Panc1 (cell line): ENCODE measurements around the gene FBP1.

Experiments
- POLR2AphosphoS5 ChIP-seq: IDR thresholded peaks from 2 replicates; pipeline ENCODE4 v1.6.1; 2012; ENCODE audit warnings: mild to moderate bottlenecking, low read depth, low read length, moderate library complexity
- TF ChIP-seq, protein P1 (sequence below): fragments of 450-650 bp; IDR thresholded peaks from 2 replicates; pipeline ENCODE4 v1.5.1; 2017; ENCODE audit warnings: mild to moderate bottlenecking

DNA sequence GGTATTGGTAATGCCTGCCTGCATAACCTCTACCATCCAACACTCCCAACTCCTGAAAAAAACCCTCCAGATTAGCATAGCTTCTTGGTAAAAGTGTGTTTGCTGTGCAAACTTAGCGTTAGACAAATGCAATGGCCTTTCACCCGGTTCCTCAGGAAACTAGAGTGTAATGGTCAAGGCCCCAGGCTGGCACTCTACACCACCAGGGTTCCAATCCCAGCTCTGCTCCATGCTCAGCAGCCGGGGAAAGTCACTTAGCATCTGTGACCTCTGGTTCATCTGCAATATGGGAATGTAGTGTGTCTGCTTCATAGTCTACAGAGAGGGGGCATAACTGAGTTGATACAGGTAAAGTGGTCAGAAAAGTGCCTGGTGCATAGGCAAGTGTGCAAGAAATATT, 9.0 kb downstream of the FBP1 start:
- TF ChIP-seq, protein P1, sequence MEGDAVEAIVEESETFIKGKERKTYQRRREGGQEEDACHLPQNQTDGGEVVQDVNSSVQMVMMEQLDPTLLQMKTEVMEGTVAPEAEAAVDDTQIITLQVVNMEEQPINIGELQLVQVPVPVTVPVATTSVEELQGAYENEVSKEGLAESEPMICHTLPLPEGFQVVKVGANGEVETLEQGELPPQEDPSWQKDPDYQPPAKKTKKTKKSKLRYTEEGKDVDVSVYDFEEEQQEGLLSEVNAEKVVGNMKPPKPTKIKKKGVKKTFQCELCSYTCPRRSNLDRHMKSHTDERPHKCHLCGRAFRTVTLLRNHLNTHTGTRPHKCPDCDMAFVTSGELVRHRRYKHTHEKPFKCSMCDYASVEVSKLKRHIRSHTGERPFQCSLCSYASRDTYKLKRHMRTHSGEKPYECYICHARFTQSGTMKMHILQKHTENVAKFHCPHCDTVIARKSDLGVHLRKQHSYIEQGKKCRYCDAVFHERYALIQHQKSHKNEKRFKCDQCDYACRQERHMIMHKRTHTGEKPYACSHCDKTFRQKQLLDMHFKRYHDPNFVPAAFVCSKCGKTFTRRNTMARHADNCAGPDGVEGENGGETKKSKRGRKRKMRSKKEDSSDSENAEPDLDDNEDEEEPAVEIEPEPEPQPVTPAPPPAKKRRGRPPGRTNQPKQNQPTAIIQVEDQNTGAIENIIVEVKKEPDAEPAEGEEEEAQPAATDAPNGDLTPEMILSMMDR = no peak
- TF ChIP-seq POLR2AphosphoS5 = no peak
